H9 (cell line): ENCODE results near the gene FERMT1. TPM values are rescaled to one million over a fixed set of nuclear protein-coding genes. Genes with fewer than 3 reads are reported as not detected.

Source experiments
- DNase-seq: peaks from one replicate; pipeline ENCODE4 v3.0.0-alpha.2; 2017
- H2AFZ ChIP-seq: one replicate; pipeline ENCODE4 v1.6.1; 2013; ENCODE audit warnings: mild to moderate bottlenecking, low read length, control low read depth, moderate library complexity
- H2AK5ac ChIP-seq: 2 replicates; pipeline ENCODE4 v1.6.1; 2013; ENCODE audit warnings: low read length, control low read depth, mixed read lengths; ENCODE audit not compliant: insufficient read length
- H2BK120ac ChIP-seq: one replicate; pipeline ENCODE4 v1.6.1; 2013; ENCODE audit warnings: low read depth, mild to moderate bottlenecking, low read length, control low read depth, inconsistent platforms; ENCODE audit not compliant: poor library complexity, severe bottlenecking
- H2BK12ac ChIP-seq: 2 replicates; pipeline ENCODE4 v1.6.1; 2013; ENCODE audit warnings: low read length, control low read depth, mixed read lengths, low read depth; ENCODE audit not compliant: insufficient read length
- H2BK15ac ChIP-seq: 2 replicates; pipeline ENCODE4 v1.6.1; 2013; ENCODE audit warnings: low read depth, low read length, control low read depth
- H2BK20ac ChIP-seq: one replicate; pipeline ENCODE4 v1.6.1; 2013; ENCODE audit warnings: low read depth, mild to moderate bottlenecking, low read length, control low read depth, inconsistent platforms; ENCODE audit not compliant: poor library complexity, severe bottlenecking
- H2BK5ac ChIP-seq: 2 replicates; pipeline ENCODE4 v1.6.1; 2013; ENCODE audit warnings: low read length, control low read depth, mixed read lengths; ENCODE audit not compliant: insufficient read length
- H3K14ac ChIP-seq: 2 replicates; pipeline ENCODE4 v1.6.1; 2013; ENCODE audit warnings: low read length, control low read depth; ENCODE audit not compliant: insufficient read depth
- H3K18ac ChIP-seq: 2 replicates; pipeline ENCODE4 v1.6.1; 2013; ENCODE audit warnings: low read depth, mild to moderate bottlenecking, mixed read lengths, low read length, control low read depth; ENCODE audit not compliant: insufficient read length
- H3K23ac ChIP-seq: 2 replicates; pipeline ENCODE4 v1.6.1; 2013; ENCODE audit warnings: low read length, control low read depth, mixed read lengths, low read depth; ENCODE audit not compliant: insufficient read length
- H3K23me2 ChIP-seq: 2 replicates; pipeline ENCODE4 v1.6.1; 2013; ENCODE audit warnings: low read depth, mild to moderate bottlenecking, mixed read lengths, low read length, control low read depth; ENCODE audit not compliant: insufficient read length, poor library complexity, severe bottlenecking
- H3K27ac ChIP-seq: 2 replicates; pipeline ENCODE4 v1.5.1; 2013; ENCODE audit warnings: low read length, control low read depth, mixed read lengths, low read depth; ENCODE audit not compliant: insufficient read length
- H3K27me3 ChIP-seq: 2 replicates; pipeline ENCODE4 v1.6.1; 2013; ENCODE audit warnings: low read length, control low read depth, inconsistent platforms; ENCODE audit not compliant: insufficient read depth
- H3K4ac ChIP-seq: 2 replicates; pipeline ENCODE4 v1.6.1; 2013; ENCODE audit warnings: low read depth, mild to moderate bottlenecking, control low read depth, inconsistent platforms, low read length, moderate library complexity
- H3K4me1 ChIP-seq: 2 replicates; pipeline ENCODE4 v1.6.1; 2013; ENCODE audit warnings: low read length, control low read depth, inconsistent platforms; ENCODE audit not compliant: insufficient read depth
- H3K4me2 ChIP-seq: 2 replicates; pipeline ENCODE4 v1.6.1; 2013; ENCODE audit warnings: low read length, control low read depth, mixed read lengths; ENCODE audit not compliant: insufficient read length, insufficient read depth
- H3K56ac ChIP-seq: 2 replicates; pipeline ENCODE4 v1.6.1; 2013; ENCODE audit warnings: low read depth, mild to moderate bottlenecking, mixed read lengths, low read length, control low read depth; ENCODE audit not compliant: insufficient read length
- H3K79me1 ChIP-seq: 2 replicates; pipeline ENCODE4 v1.6.1; 2013; ENCODE audit warnings: low read depth, mild to moderate bottlenecking, moderate library complexity, low read length, control low read depth, inconsistent platforms; ENCODE audit not compliant: insufficient read depth, poor library complexity, severe bottlenecking
- H3K79me2 ChIP-seq: 2 replicates; pipeline ENCODE4 v1.6.1; 2013; ENCODE audit warnings: low read length, control low read depth, inconsistent platforms; ENCODE audit not compliant: insufficient read depth
- H3K9ac ChIP-seq: 2 replicates; pipeline ENCODE4 v1.6.1; 2013; ENCODE audit warnings: low read length, control low read depth, mixed read lengths; ENCODE audit not compliant: insufficient read length; ENCODE audit errors: extremely low read depth
- H3K9me3 ChIP-seq: one replicate; pipeline ENCODE4 v1.6.1; 2013; ENCODE audit warnings: low read depth, low read length, inconsistent platforms; ENCODE audit not compliant: control insufficient read depth
- H3T11ph ChIP-seq: one replicate; pipeline ENCODE4 v1.6.1; 2013; ENCODE audit warnings: mild to moderate bottlenecking, low read length, control low read depth, inconsistent platforms
- H4K20me1 ChIP-seq: one replicate; pipeline ENCODE4 v1.6.1; 2013; ENCODE audit not compliant: control insufficient read depth, insufficient read length, insufficient read depth
- H4K5ac ChIP-seq: 2 replicates; pipeline ENCODE4 v1.6.1; 2013; ENCODE audit warnings: low read depth, mild to moderate bottlenecking, mixed read lengths, low read length, control low read depth; ENCODE audit not compliant: insufficient read length
- H4K8ac ChIP-seq: replicated peaks from 2 replicates; pipeline ENCODE4 v1.6.1; 2013; ENCODE audit warnings: low read length, control low read depth, mixed read lengths, low read depth; ENCODE audit not compliant: insufficient read length
- H4K91ac ChIP-seq: 2 replicates; pipeline ENCODE4 v1.6.1; 2013; ENCODE audit warnings: low read depth, mild to moderate bottlenecking, moderate library complexity, mixed read lengths, low read length, control low read depth; ENCODE audit not compliant: insufficient read length
- H3K27ac Mint-ChIP-seq, 3 experiments: 2 replicates in 2 of 3; 3 replicates in 1 of 3; pipeline ENCODE4 v1.8.0; 2020 to 2021; ENCODE audit warnings: mixed read lengths in 3 of 3, mild to moderate bottlenecking in 1 of 3, moderate library complexity in 1 of 3
- H3K27me3 Mint-ChIP-seq: 2 replicates; pipeline ENCODE4 v1.8.0; 2021; ENCODE audit warnings: low read depth, mild to moderate bottlenecking, moderate library complexity, mixed read lengths
- H3K36me3 Mint-ChIP-seq, 3 experiments: 2 replicates in 2 of 3; 3 replicates in 1 of 3; pipeline ENCODE4 v1.8.0; 2020 to 2021; ENCODE audit warnings: low read depth in 3 of 3, mixed read lengths in 3 of 3; ENCODE audit not compliant: insufficient read depth in 1 of 3
- H3K4me1 Mint-ChIP-seq, 2 experiments: 2 replicates each; pipeline ENCODE4 v1.8.0; 2020; ENCODE audit warnings: mixed read lengths in 2 of 2
- H3K4me3 Mint-ChIP-seq, 2 experiments: 2 replicates in 1 of 2; 3 replicates in 1 of 2; pipeline ENCODE4 v1.8.0; 2020 to 2021; ENCODE audit warnings: mild to moderate bottlenecking in 2 of 2, mixed read lengths in 2 of 2, moderate library complexity in 1 of 2
- H3K9me3 Mint-ChIP-seq, 2 experiments: 2 replicates in 1 of 2; 3 replicates in 1 of 2; pipeline ENCODE4 v1.8.0; 2020; ENCODE audit warnings: mild to moderate bottlenecking in 2 of 2, mixed read lengths in 2 of 2, moderate library complexity in 1 of 2
- CTCF ChIP-seq: fragments of 200-600 bp; sonication (generic); conservative IDR thresholded peaks from 3 replicates; pipeline ENCODE4 v1.8.0; 2021; ENCODE audit warnings: antibody characterized with exemption, mild to moderate bottlenecking
- WGBS: extraction: QIAGEN DNeasy Blood & Tissue Kit; methylation state at CpG from one replicate; pipeline ENCODE4 v1.1.7; 2013; ENCODE audit warnings: missing lambda C conversion rate, low lambda C conversion rate, mixed read lengths; ENCODE audit not compliant: insufficient read length; ENCODE audit errors: extremely low coverage; 5-methylcytosine and 5-hydroxymethylcytosine counted together
- total RNA-seq: library from RNA; stranded (reverse); gene quantifications from 2 replicates; pipeline ENCODE4 v1.2.1, GENCODE V29; 2021

FERMT1 gene
- total RNA-seq, 1 experiment from 2014 or later = 9.6 TPM

GRCh38 chr20:6074784-6075183 lies 48.0 kb downstream of the FERMT1 start:
- no peak for DNase-seq
- H4K5ac ChIP-seq = no peak overlapping the region
- H3K4me1 ChIP-seq = no peaks in the 10 kb centered on the region
- no peak overlapping the region for H2BK20ac ChIP-seq
- 0 out of 4 replicates have a peak, but pooled peaks cover 0 to 2% of the 10 kb centered on the region in 2 experiments for H3K4me1 Mint-ChIP-seq
- H4K20me1 ChIP-seq = no peaks in the 10 kb centered on the region
- no peak overlapping the region for H3T11ph ChIP-seq
- no peak overlapping the region for H4K8ac ChIP-seq
- no peak overlapping the region for H3K4ac ChIP-seq
- H3K4me3 Mint-ChIP-seq = no peak overlapping the region
- TF ChIP-seq CTCF = no peak
- H3K23me2 ChIP-seq = no peaks in the 10 kb centered on the region
- no peaks in the 10 kb centered on the region for H3K9me3 Mint-ChIP-seq
- H3K56ac ChIP-seq = no peak overlapping the region
- no peak overlapping the region for H2AK5ac ChIP-seq
- H3K9me3 ChIP-seq = no peaks in the 10 kb centered on the region
- no peak overlapping the region for H3K9ac ChIP-seq
- no peak overlapping the region for H2BK12ac ChIP-seq
- H3K27ac Mint-ChIP-seq = no peak overlapping the region
- H3K36me3 Mint-ChIP-seq = peaks cover 9 to 15% (median 11%) of the 10 kb centered on the region in 3 experiments; a peak in 6 of 7 replicates
- H3K23ac ChIP-seq = no peak overlapping the region
- H3K18ac ChIP-seq = no peak overlapping the region
- no peak overlapping the region for H2BK5ac ChIP-seq
- peaks cover 2% of the 10 kb centered on the region; the same call in 1 of the 2 replicates for H3K27me3 Mint-ChIP-seq
- H3K79me2 ChIP-seq = no peaks in the 10 kb centered on the region
- H3K27ac ChIP-seq = no peak overlapping the region
- no peak overlapping the region for H4K91ac ChIP-seq
- no CpG with 5 or more reads among the region's 2 CpGs for WGBS
- no peak overlapping the region for H2BK120ac ChIP-seq
- H2BK15ac ChIP-seq = no peak overlapping the region
- no peak overlapping the region for H3K14ac ChIP-seq
- H3K27me3 ChIP-seq = no peaks in the 10 kb centered on the region
- no peaks in the 10 kb centered on the region for H3K79me1 ChIP-seq
- no peak overlapping the region for H2AFZ ChIP-seq
- no peak overlapping the region for H3K4me2 ChIP-seq
